ENCODE measurements around the gene UNCX. TPM values are rescaled to one million over a fixed set of nuclear protein-coding genes. Genes with fewer than 3 reads are reported as not detected.

UNCX gene
- total RNA-seq, 1 experiment from 2014 or later, result 1.9 TPM

DNA sequence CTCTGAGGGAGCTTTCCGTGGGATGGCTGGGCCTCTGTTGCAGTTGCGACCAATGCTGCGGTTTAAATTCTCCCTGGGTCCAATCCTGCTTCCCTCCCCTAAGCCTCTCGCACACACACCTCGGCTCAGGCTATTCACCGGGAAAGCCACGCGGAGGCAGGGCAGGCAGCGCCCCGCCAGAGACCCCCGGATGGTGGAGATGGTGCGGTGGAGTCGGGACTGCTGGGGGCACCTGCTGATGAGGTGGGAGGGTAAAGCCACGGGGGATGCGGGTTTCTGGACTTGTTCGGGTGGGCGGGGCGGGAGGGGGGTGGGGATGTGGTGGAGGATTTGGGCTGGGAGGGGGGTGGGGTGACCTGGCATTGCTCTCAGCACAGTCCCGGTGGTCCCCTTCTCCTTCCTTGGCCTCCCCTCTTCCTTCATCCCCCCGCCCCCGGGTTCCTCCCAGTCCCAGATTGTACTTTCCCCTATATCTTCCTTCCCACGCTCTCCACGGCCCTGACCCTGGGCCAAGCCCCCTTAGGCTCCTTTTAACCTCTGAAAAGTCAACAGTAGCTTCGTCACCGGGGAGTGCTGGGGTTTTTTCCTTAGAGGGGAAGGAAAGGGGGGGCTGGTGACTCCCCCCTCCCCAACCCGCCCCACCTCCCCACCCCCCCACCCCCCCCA lies 16.4 kb downstream of the UNCX start:
- peaks cover 38% of the 10 kb centered on the region for H3K4me1 ChIP-seq (ENCODE audit: insufficient read depth, low read length, poor library complexity, severe bottlenecking)
- H3K27ac ChIP-seq (ENCODE audit: low read depth, low read length, poor library complexity, severe bottlenecking), result no peak overlapping the region
- TF ChIP-seq, protein P1, sequence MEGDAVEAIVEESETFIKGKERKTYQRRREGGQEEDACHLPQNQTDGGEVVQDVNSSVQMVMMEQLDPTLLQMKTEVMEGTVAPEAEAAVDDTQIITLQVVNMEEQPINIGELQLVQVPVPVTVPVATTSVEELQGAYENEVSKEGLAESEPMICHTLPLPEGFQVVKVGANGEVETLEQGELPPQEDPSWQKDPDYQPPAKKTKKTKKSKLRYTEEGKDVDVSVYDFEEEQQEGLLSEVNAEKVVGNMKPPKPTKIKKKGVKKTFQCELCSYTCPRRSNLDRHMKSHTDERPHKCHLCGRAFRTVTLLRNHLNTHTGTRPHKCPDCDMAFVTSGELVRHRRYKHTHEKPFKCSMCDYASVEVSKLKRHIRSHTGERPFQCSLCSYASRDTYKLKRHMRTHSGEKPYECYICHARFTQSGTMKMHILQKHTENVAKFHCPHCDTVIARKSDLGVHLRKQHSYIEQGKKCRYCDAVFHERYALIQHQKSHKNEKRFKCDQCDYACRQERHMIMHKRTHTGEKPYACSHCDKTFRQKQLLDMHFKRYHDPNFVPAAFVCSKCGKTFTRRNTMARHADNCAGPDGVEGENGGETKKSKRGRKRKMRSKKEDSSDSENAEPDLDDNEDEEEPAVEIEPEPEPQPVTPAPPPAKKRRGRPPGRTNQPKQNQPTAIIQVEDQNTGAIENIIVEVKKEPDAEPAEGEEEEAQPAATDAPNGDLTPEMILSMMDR (conservative IDR thresholded peaks at IDR 0.05; ENCODE audit: low read depth, low read length), result no peak
- TF ChIP-seq EZH2 (IDR thresholded peaks at IDR 0.05; ENCODE audit: borderline replicate concordance, low read depth, low read length, poor library complexity, severe bottlenecking), result no peak
- BruUV-seq (replicated peaks), result no TSS peak
- H3K36me3 ChIP-seq (ENCODE audit: insufficient read depth, low read length, poor library complexity, severe bottlenecking), result no peaks in the 10 kb centered on the region
- POLR2A ChIA-PET (ENCODE audit: low non-redundant PET), result no interaction called here
- no peak overlapping the region for H3K4me3 ChIP-seq (ENCODE audit: low read depth, low read length, poor library complexity, severe bottlenecking)
- H3K27me3 ChIP-seq (replicated peaks; ENCODE audit: insufficient read depth, low read depth, low read length, poor library complexity), result peaks cover 41% of the 10 kb centered on the region
- intact Hi-C loops (cut with micrococcal nuclease; ENCODE audit: unreplicated experiment), result no loop called here
- no peak for DNase-seq (ENCODE audit: low spot score)
- CTCF ChIA-PET, result no interaction called here
- no peaks in the 10 kb centered on the region for H3K9me3 ChIP-seq (ENCODE audit: low read depth, low read length, poor library complexity, severe bottlenecking)

DNA sequence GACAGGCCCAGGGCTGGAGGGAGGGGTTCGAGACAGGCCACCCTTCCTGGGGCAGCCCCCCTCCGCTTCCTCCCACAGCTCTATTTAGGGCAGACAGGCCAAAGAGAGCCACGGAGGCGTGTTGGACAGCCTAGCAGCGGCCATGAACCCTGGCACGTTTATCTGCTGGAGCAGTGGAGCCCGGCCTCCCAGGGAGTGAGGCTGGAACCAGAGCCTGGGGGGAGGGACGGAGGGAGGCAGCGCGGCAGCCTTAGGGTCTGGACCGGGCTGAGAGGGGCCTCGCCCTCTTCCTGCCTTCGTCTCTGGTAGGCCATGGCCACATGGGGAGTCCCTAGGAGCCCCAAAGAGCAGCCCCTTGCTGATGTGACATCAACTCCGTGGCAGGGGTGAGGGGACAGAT lies 17.1 kb downstream of the UNCX start:
- no peaks in the 10 kb centered on the region for H3K9me3 ChIP-seq (ENCODE audit: low read depth, low read length, poor library complexity, severe bottlenecking)
- no TSS peak for BruUV-seq (replicated peaks)
- POLR2A ChIA-PET (ENCODE audit: low non-redundant PET), result no interaction called here
- H3K27ac ChIP-seq (ENCODE audit: low read depth, low read length, poor library complexity, severe bottlenecking), result no peak overlapping the region
- no peak for DNase-seq (ENCODE audit: low spot score)
- no peak overlapping the region for H3K4me3 ChIP-seq (ENCODE audit: low read depth, low read length, poor library complexity, severe bottlenecking)
- CTCF ChIA-PET, result no interaction called here
- H3K36me3 ChIP-seq (ENCODE audit: insufficient read depth, low read length, poor library complexity, severe bottlenecking), result no peaks in the 10 kb centered on the region
- intact Hi-C loops (cut with micrococcal nuclease; ENCODE audit: unreplicated experiment), result no loop called here
- peaks cover 36% of the 10 kb centered on the region for H3K4me1 ChIP-seq (ENCODE audit: insufficient read depth, low read length, poor library complexity, severe bottlenecking)
- TF ChIP-seq, protein P1 (conservative IDR thresholded peaks at IDR 0.05; ENCODE audit: low read depth, low read length), result no peak
- TF ChIP-seq EZH2 (IDR thresholded peaks at IDR 0.05; ENCODE audit: borderline replicate concordance, low read depth, low read length, poor library complexity, severe bottlenecking), result no peak
- H3K27me3 ChIP-seq (replicated peaks; ENCODE audit: insufficient read depth, low read depth, low read length, poor library complexity), result peaks cover 34% of the 10 kb centered on the region

DNA sequence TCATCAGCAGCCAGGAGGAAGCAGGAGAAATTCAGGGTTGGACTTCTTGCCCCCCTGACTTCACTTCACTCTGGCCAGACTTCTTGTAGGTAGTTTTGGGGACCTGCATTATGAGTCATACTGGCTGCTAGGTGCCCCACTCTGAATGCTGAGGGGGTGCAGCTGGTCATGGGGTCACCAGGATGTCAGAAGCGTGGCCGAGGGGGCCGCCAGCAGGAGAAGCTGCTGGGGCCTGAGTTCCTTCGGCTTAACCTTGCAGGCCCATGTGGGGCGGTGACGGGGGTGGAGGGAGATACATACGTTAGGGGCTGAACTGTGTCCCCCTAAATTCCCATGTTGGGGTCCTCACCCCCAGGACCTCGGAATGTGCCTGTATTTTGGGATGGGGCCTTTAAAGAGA lies 18.2 kb downstream of the UNCX start:
- Histone ChIP-seq H3K27ac (ENCODE audit: low read depth, low read length, poor library complexity, severe bottlenecking) (no peak overlapping the region), H3K9me3 (ENCODE audit: low read depth, low read length, poor library complexity, severe bottlenecking) (no peaks in the 10 kb centered on the region), H3K36me3 (ENCODE audit: insufficient read depth, low read length, poor library complexity, severe bottlenecking) (no peaks in the 10 kb centered on the region), H3K4me3 (ENCODE audit: low read depth, low read length, poor library complexity, severe bottlenecking) (no peak overlapping the region), H3K27me3 (replicated peaks; ENCODE audit: insufficient read depth, low read depth, low read length, poor library complexity) (peaks cover 25% of the 10 kb centered on the region), H3K4me1 (ENCODE audit: insufficient read depth, low read length, poor library complexity, severe bottlenecking) (peaks cover 36% of the 10 kb centered on the region)
- BruUV-seq (replicated peaks), result no TSS peak
- CTCF ChIA-PET, result interaction anchor here (0.6 kb wide), 1 partner anchor 118 kb away, joined by 8 read pairs; no protein-coding TSS in a partner anchor
- intact Hi-C loops (cut with micrococcal nuclease; ENCODE audit: unreplicated experiment), result no loop called here
- TF ChIP-seq, protein P1 (conservative IDR thresholded peaks at IDR 0.05; ENCODE audit: low read depth, low read length), result no peak
- no peak for TF ChIP-seq EZH2 (IDR thresholded peaks at IDR 0.05; ENCODE audit: borderline replicate concordance, low read depth, low read length, poor library complexity, severe bottlenecking)
- POLR2A ChIA-PET (ENCODE audit: low non-redundant PET), result no interaction called here
- no peak for DNase-seq (ENCODE audit: low spot score)
